H9 (cell line): ENCODE measurements around the gene NOS1AP. TPM values are rescaled to one million over a fixed set of nuclear protein-coding genes. Genes with fewer than 3 reads are reported as not detected.

Source experiments
- DNase-seq: peaks from one replicate; pipeline ENCODE4 v3.0.0-alpha.2; 2017
- H2AFZ ChIP-seq: one replicate; pipeline ENCODE4 v1.6.1; 2013; ENCODE audit warnings: mild to moderate bottlenecking, low read length, control low read depth, moderate library complexity
- H2AK5ac ChIP-seq: 2 replicates; pipeline ENCODE4 v1.6.1; 2013; ENCODE audit warnings: low read length, control low read depth, mixed read lengths; ENCODE audit not compliant: insufficient read length
- H2BK120ac ChIP-seq: one replicate; pipeline ENCODE4 v1.6.1; 2013; ENCODE audit warnings: low read depth, mild to moderate bottlenecking, low read length, control low read depth, inconsistent platforms; ENCODE audit not compliant: poor library complexity, severe bottlenecking
- H2BK12ac ChIP-seq: 2 replicates; pipeline ENCODE4 v1.6.1; 2013; ENCODE audit warnings: low read length, control low read depth, mixed read lengths, low read depth; ENCODE audit not compliant: insufficient read length
- H2BK15ac ChIP-seq: 2 replicates; pipeline ENCODE4 v1.6.1; 2013; ENCODE audit warnings: low read depth, low read length, control low read depth
- H2BK20ac ChIP-seq: one replicate; pipeline ENCODE4 v1.6.1; 2013; ENCODE audit warnings: low read depth, mild to moderate bottlenecking, low read length, control low read depth, inconsistent platforms; ENCODE audit not compliant: poor library complexity, severe bottlenecking
- H2BK5ac ChIP-seq: 2 replicates; pipeline ENCODE4 v1.6.1; 2013; ENCODE audit warnings: low read length, control low read depth, mixed read lengths; ENCODE audit not compliant: insufficient read length
- H3K14ac ChIP-seq: 2 replicates; pipeline ENCODE4 v1.6.1; 2013; ENCODE audit warnings: low read length, control low read depth; ENCODE audit not compliant: insufficient read depth
- H3K18ac ChIP-seq: 2 replicates; pipeline ENCODE4 v1.6.1; 2013; ENCODE audit warnings: low read depth, mild to moderate bottlenecking, mixed read lengths, low read length, control low read depth; ENCODE audit not compliant: insufficient read length
- H3K23ac ChIP-seq: 2 replicates; pipeline ENCODE4 v1.6.1; 2013; ENCODE audit warnings: low read length, control low read depth, mixed read lengths, low read depth; ENCODE audit not compliant: insufficient read length
- H3K23me2 ChIP-seq: 2 replicates; pipeline ENCODE4 v1.6.1; 2013; ENCODE audit warnings: low read depth, mild to moderate bottlenecking, mixed read lengths, low read length, control low read depth; ENCODE audit not compliant: insufficient read length, poor library complexity, severe bottlenecking
- H3K27ac ChIP-seq: 2 replicates; pipeline ENCODE4 v1.5.1; 2013; ENCODE audit warnings: low read length, control low read depth, mixed read lengths, low read depth; ENCODE audit not compliant: insufficient read length
- H3K27me3 ChIP-seq: 2 replicates; pipeline ENCODE4 v1.6.1; 2013; ENCODE audit warnings: low read length, control low read depth, inconsistent platforms; ENCODE audit not compliant: insufficient read depth
- H3K4ac ChIP-seq: 2 replicates; pipeline ENCODE4 v1.6.1; 2013; ENCODE audit warnings: low read depth, mild to moderate bottlenecking, control low read depth, inconsistent platforms, low read length, moderate library complexity
- H3K4me1 ChIP-seq: 2 replicates; pipeline ENCODE4 v1.6.1; 2013; ENCODE audit warnings: low read length, control low read depth, inconsistent platforms; ENCODE audit not compliant: insufficient read depth
- H3K4me2 ChIP-seq: 2 replicates; pipeline ENCODE4 v1.6.1; 2013; ENCODE audit warnings: low read length, control low read depth, mixed read lengths; ENCODE audit not compliant: insufficient read length, insufficient read depth
- H3K56ac ChIP-seq: 2 replicates; pipeline ENCODE4 v1.6.1; 2013; ENCODE audit warnings: low read depth, mild to moderate bottlenecking, mixed read lengths, low read length, control low read depth; ENCODE audit not compliant: insufficient read length
- H3K79me1 ChIP-seq: 2 replicates; pipeline ENCODE4 v1.6.1; 2013; ENCODE audit warnings: low read depth, mild to moderate bottlenecking, moderate library complexity, low read length, control low read depth, inconsistent platforms; ENCODE audit not compliant: insufficient read depth, poor library complexity, severe bottlenecking
- H3K79me2 ChIP-seq: 2 replicates; pipeline ENCODE4 v1.6.1; 2013; ENCODE audit warnings: low read length, control low read depth, inconsistent platforms; ENCODE audit not compliant: insufficient read depth
- H3K9ac ChIP-seq: 2 replicates; pipeline ENCODE4 v1.6.1; 2013; ENCODE audit warnings: low read length, control low read depth, mixed read lengths; ENCODE audit not compliant: insufficient read length; ENCODE audit errors: extremely low read depth
- H3K9me3 ChIP-seq: one replicate; pipeline ENCODE4 v1.6.1; 2013; ENCODE audit warnings: low read depth, low read length, inconsistent platforms; ENCODE audit not compliant: control insufficient read depth
- H3T11ph ChIP-seq: one replicate; pipeline ENCODE4 v1.6.1; 2013; ENCODE audit warnings: mild to moderate bottlenecking, low read length, control low read depth, inconsistent platforms
- H4K20me1 ChIP-seq: one replicate; pipeline ENCODE4 v1.6.1; 2013; ENCODE audit not compliant: control insufficient read depth, insufficient read length, insufficient read depth
- H4K5ac ChIP-seq: 2 replicates; pipeline ENCODE4 v1.6.1; 2013; ENCODE audit warnings: low read depth, mild to moderate bottlenecking, mixed read lengths, low read length, control low read depth; ENCODE audit not compliant: insufficient read length
- H4K8ac ChIP-seq: replicated peaks from 2 replicates; pipeline ENCODE4 v1.6.1; 2013; ENCODE audit warnings: low read length, control low read depth, mixed read lengths, low read depth; ENCODE audit not compliant: insufficient read length
- H4K91ac ChIP-seq: 2 replicates; pipeline ENCODE4 v1.6.1; 2013; ENCODE audit warnings: low read depth, mild to moderate bottlenecking, moderate library complexity, mixed read lengths, low read length, control low read depth; ENCODE audit not compliant: insufficient read length
- H3K27ac Mint-ChIP-seq, 3 experiments: 2 replicates in 2 of 3; 3 replicates in 1 of 3; pipeline ENCODE4 v1.8.0; 2020 to 2021; ENCODE audit warnings: mixed read lengths in 3 of 3, mild to moderate bottlenecking in 1 of 3, moderate library complexity in 1 of 3
- H3K27me3 Mint-ChIP-seq: 2 replicates; pipeline ENCODE4 v1.8.0; 2021; ENCODE audit warnings: low read depth, mild to moderate bottlenecking, moderate library complexity, mixed read lengths
- H3K36me3 Mint-ChIP-seq, 3 experiments: 2 replicates in 2 of 3; 3 replicates in 1 of 3; pipeline ENCODE4 v1.8.0; 2020 to 2021; ENCODE audit warnings: low read depth in 3 of 3, mixed read lengths in 3 of 3; ENCODE audit not compliant: insufficient read depth in 1 of 3
- H3K4me1 Mint-ChIP-seq, 2 experiments: 2 replicates each; pipeline ENCODE4 v1.8.0; 2020; ENCODE audit warnings: mixed read lengths in 2 of 2
- H3K4me3 Mint-ChIP-seq, 2 experiments: 2 replicates in 1 of 2; 3 replicates in 1 of 2; pipeline ENCODE4 v1.8.0; 2020 to 2021; ENCODE audit warnings: mild to moderate bottlenecking in 2 of 2, mixed read lengths in 2 of 2, moderate library complexity in 1 of 2
- H3K9me3 Mint-ChIP-seq, 2 experiments: 2 replicates in 1 of 2; 3 replicates in 1 of 2; pipeline ENCODE4 v1.8.0; 2020; ENCODE audit warnings: mild to moderate bottlenecking in 2 of 2, mixed read lengths in 2 of 2, moderate library complexity in 1 of 2
- WGBS: extraction: QIAGEN DNeasy Blood & Tissue Kit; methylation state at CpG from one replicate; pipeline ENCODE4 v1.1.7; 2013; ENCODE audit warnings: missing lambda C conversion rate, low lambda C conversion rate, mixed read lengths; ENCODE audit not compliant: insufficient read length; ENCODE audit errors: extremely low coverage; 5-methylcytosine and 5-hydroxymethylcytosine counted together
- total RNA-seq: library from RNA; stranded (reverse); gene quantifications from 2 replicates; pipeline ENCODE4 v1.2.1, GENCODE V29; 2021
- TF ChIP-seq, protein P1 (sequence below): fragments of 200-600 bp; sonication (generic); conservative IDR thresholded peaks from 3 replicates; pipeline ENCODE4 v1.8.0; 2021; ENCODE audit warnings: antibody characterized with exemption, mild to moderate bottlenecking

The NOS1AP gene
- total RNA-seq, 1 experiment from 2014 or later: 8.4 TPM

DNA sequence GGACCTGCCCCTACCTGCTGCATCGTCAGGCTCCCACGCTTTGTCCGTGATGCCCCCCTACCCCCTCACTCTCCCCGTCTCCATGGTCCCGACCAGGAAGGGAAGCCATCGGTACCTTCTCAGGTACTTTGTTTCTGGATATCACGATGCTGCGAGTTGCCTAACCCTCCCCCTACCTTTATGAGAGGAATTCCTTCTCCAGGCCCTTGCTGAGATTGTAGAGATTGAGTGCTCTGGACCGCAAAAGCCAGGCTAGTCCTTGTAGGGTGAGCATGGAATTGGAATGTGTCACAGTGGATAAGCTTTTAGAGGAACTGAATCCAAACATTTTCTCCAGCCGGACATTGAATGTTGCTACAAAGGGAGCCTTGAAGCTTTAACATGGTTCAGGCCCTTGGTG is 298.3 kb downstream of the NOS1AP start:
- no peak overlapping the region for H3K27ac ChIP-seq
- H3K4me2 ChIP-seq: no peak overlapping the region
- no peak overlapping the region for H3K14ac ChIP-seq
- H4K8ac ChIP-seq: no peak overlapping the region
- H2BK15ac ChIP-seq: no peak overlapping the region
- no peak overlapping the region for H3K23ac ChIP-seq
- Mint-ChIP-seq H3K27me3 (no peaks in the 10 kb centered on the region), H3K9me3 (no peaks in the 10 kb centered on the region), H3K4me3 (no peak overlapping the region), H3K4me1 (peaks cover 0 to 7% of the 10 kb centered on the region in 2 experiments; a peak in 2 of 4 replicates), H3K36me3 (peaks cover 2 to 9% (median 3%) of the 10 kb centered on the region in 3 experiments; a peak in 4 of 7 replicates), H3K27ac (peak overlapping the region in 1 of 3 experiments; percentile 21; a peak in 1 of 7 replicates)
- no peak overlapping the region for H3T11ph ChIP-seq
- no peak overlapping the region for H3K18ac ChIP-seq
- no peak overlapping the region for H3K4ac ChIP-seq
- no peak for DNase-seq
- no peak overlapping the region for H3K56ac ChIP-seq
- no peak overlapping the region for H2BK20ac ChIP-seq
- H4K5ac ChIP-seq: no peak overlapping the region
- H3K27me3 ChIP-seq: no peaks in the 10 kb centered on the region
- TF ChIP-seq, protein P1, sequence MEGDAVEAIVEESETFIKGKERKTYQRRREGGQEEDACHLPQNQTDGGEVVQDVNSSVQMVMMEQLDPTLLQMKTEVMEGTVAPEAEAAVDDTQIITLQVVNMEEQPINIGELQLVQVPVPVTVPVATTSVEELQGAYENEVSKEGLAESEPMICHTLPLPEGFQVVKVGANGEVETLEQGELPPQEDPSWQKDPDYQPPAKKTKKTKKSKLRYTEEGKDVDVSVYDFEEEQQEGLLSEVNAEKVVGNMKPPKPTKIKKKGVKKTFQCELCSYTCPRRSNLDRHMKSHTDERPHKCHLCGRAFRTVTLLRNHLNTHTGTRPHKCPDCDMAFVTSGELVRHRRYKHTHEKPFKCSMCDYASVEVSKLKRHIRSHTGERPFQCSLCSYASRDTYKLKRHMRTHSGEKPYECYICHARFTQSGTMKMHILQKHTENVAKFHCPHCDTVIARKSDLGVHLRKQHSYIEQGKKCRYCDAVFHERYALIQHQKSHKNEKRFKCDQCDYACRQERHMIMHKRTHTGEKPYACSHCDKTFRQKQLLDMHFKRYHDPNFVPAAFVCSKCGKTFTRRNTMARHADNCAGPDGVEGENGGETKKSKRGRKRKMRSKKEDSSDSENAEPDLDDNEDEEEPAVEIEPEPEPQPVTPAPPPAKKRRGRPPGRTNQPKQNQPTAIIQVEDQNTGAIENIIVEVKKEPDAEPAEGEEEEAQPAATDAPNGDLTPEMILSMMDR: no peak
- H3K79me1 ChIP-seq: no peaks in the 10 kb centered on the region
- no peaks in the 10 kb centered on the region for H4K20me1 ChIP-seq
- H2BK12ac ChIP-seq: no peak overlapping the region
- no peak overlapping the region for H2AFZ ChIP-seq
- no peaks in the 10 kb centered on the region for H3K9me3 ChIP-seq
- H3K79me2 ChIP-seq: no peaks in the 10 kb centered on the region
- no peaks in the 10 kb centered on the region for H3K23me2 ChIP-seq
- H2BK120ac ChIP-seq: no peak overlapping the region
- no peak overlapping the region for H2AK5ac ChIP-seq
- H4K91ac ChIP-seq: no peak overlapping the region
- no CpG with 5 or more reads among the region's 10 CpGs for WGBS
- H2BK5ac ChIP-seq: no peak overlapping the region
- no peak overlapping the region for H3K9ac ChIP-seq
- no peaks in the 10 kb centered on the region for H3K4me1 ChIP-seq
